ENCODE results near the gene KHDRBS2.

Gene KHDRBS2

GRCh38 chr6:62285612-62286469 is at the start of gene KHDRBS2:
TSS of gene KHDRBS2 (minus strand) at chr6:62286225.
- no peaks in the 10 kb centered on the region for H3K27me3 ChIP-seq (ENCODE audit: control insufficient read depth, insufficient read depth, low read length)
- H3K9me3 ChIP-seq (ENCODE audit: control insufficient read depth, low read depth, low read length): no peaks in the 10 kb centered on the region
- H3K36me3 ChIP-seq (ENCODE audit: control insufficient read depth, low read depth, low read length): no peaks in the 10 kb centered on the region
- peaks cover 5% of the 10 kb centered on the region for H3K4me1 ChIP-seq (ENCODE audit: control insufficient read depth, low read depth, low read length)
- peak within 1 kb of the TSS; percentile 80 for H3K4me3 ChIP-seq (ENCODE audit: low read length)
- peak within 1 kb of the TSS; percentile 68 for H3K9ac ChIP-seq (ENCODE audit: low read length)
- H3K27ac ChIP-seq (ENCODE audit: low read length): no peak within 1 kb of the TSS

GRCh38 chr6:62328607-62329006 is 42.6 kb upstream of the KHDRBS2 start:
- H3K4me1 ChIP-seq (ENCODE audit: control insufficient read depth, low read depth, low read length): peaks cover 5% of the 10 kb centered on the region
- no peak overlapping the region for H3K27ac ChIP-seq (ENCODE audit: low read length)
- no peaks in the 10 kb centered on the region for H3K36me3 ChIP-seq (ENCODE audit: control insufficient read depth, low read depth, low read length)
- H3K27me3 ChIP-seq (ENCODE audit: control insufficient read depth, insufficient read depth, low read length): no peaks in the 10 kb centered on the region
- no peaks in the 10 kb centered on the region for H3K9me3 ChIP-seq (ENCODE audit: control insufficient read depth, low read depth, low read length)
- H3K4me3 ChIP-seq (ENCODE audit: low read length): no peak overlapping the region
- H3K9ac ChIP-seq (ENCODE audit: low read length): no peak overlapping the region

GRCh38 chr6:62324834-62325233 is 38.8 kb upstream of the KHDRBS2 start:
- H3K9ac ChIP-seq (ENCODE audit: low read length): no peak overlapping the region
- peaks cover 5% of the 10 kb centered on the region for H3K4me1 ChIP-seq (ENCODE audit: control insufficient read depth, low read depth, low read length)
- H3K36me3 ChIP-seq (ENCODE audit: control insufficient read depth, low read depth, low read length): no peaks in the 10 kb centered on the region
- no peak overlapping the region for H3K27ac ChIP-seq (ENCODE audit: low read length)
- H3K27me3 ChIP-seq (ENCODE audit: control insufficient read depth, insufficient read depth, low read length): no peaks in the 10 kb centered on the region
- H3K4me3 ChIP-seq (ENCODE audit: low read length): no peak overlapping the region
- no peaks in the 10 kb centered on the region for H3K9me3 ChIP-seq (ENCODE audit: control insufficient read depth, low read depth, low read length)

GRCh38 chr6:62323818-62324431 is 37.9 kb upstream of the KHDRBS2 start:
- no peaks in the 10 kb centered on the region for H3K27me3 ChIP-seq (ENCODE audit: control insufficient read depth, insufficient read depth, low read length)
- H3K4me3 ChIP-seq (ENCODE audit: low read length): no peak overlapping the region
- peaks cover 4% of the 10 kb centered on the region for H3K4me1 ChIP-seq (ENCODE audit: control insufficient read depth, low read depth, low read length)
- H3K36me3 ChIP-seq (ENCODE audit: control insufficient read depth, low read depth, low read length): no peaks in the 10 kb centered on the region
- no peaks in the 10 kb centered on the region for H3K9me3 ChIP-seq (ENCODE audit: control insufficient read depth, low read depth, low read length)
- H3K9ac ChIP-seq (ENCODE audit: low read length): no peak overlapping the region
- H3K27ac ChIP-seq (ENCODE audit: low read length): no peak overlapping the region

GRCh38 chr6:62298745-62299392 is 12.8 kb upstream of the KHDRBS2 start:
- H3K27ac ChIP-seq (ENCODE audit: low read length): no peak overlapping the region
- no peak overlapping the region for H3K4me3 ChIP-seq (ENCODE audit: low read length)
- H3K36me3 ChIP-seq (ENCODE audit: control insufficient read depth, low read depth, low read length): no peaks in the 10 kb centered on the region
- H3K9ac ChIP-seq (ENCODE audit: low read length): no peak overlapping the region
- H3K27me3 ChIP-seq (ENCODE audit: control insufficient read depth, insufficient read depth, low read length): no peaks in the 10 kb centered on the region
- H3K9me3 ChIP-seq (ENCODE audit: control insufficient read depth, low read depth, low read length): no peaks in the 10 kb centered on the region
- H3K4me1 ChIP-seq (ENCODE audit: control insufficient read depth, low read depth, low read length): no peaks in the 10 kb centered on the region

- H3K9ac ChIP-seq (ENCODE audit: low read length): no peak overlapping the region
- no peaks in the 10 kb centered on the region for H3K9me3 ChIP-seq (ENCODE audit: control insufficient read depth, low read depth, low read length)
- H3K27ac ChIP-seq (ENCODE audit: low read length): no peak overlapping the region
- H3K4me1 ChIP-seq (ENCODE audit: control insufficient read depth, low read depth, low read length): no peaks in the 10 kb centered on the region
- H3K27me3 ChIP-seq (ENCODE audit: control insufficient read depth, insufficient read depth, low read length): no peaks in the 10 kb centered on the region
- H3K4me3 ChIP-seq (ENCODE audit: low read length): no peak overlapping the region
- H3K36me3 ChIP-seq (ENCODE audit: control insufficient read depth, low read depth, low read length): no peaks in the 10 kb centered on the region
Observed at GRCh38 chr6:62296541-62296940, 10.5 kb upstream of the KHDRBS2 start.

- no peaks in the 10 kb centered on the region for H3K27me3 ChIP-seq (ENCODE audit: control insufficient read depth, insufficient read depth, low read length)
- no peaks in the 10 kb centered on the region for H3K4me1 ChIP-seq (ENCODE audit: control insufficient read depth, low read depth, low read length)
- no peak overlapping the region for H3K4me3 ChIP-seq (ENCODE audit: low read length)
- no peak overlapping the region for H3K27ac ChIP-seq (ENCODE audit: low read length)
- no peak overlapping the region for H3K9ac ChIP-seq (ENCODE audit: low read length)
- no peaks in the 10 kb centered on the region for H3K36me3 ChIP-seq (ENCODE audit: control insufficient read depth, low read depth, low read length)
- H3K9me3 ChIP-seq (ENCODE audit: control insufficient read depth, low read depth, low read length): no peaks in the 10 kb centered on the region
Observed at GRCh38 chr6:62288974-62289373, 2.9 kb upstream of the KHDRBS2 start.

- Histone ChIP-seq H3K9ac (ENCODE audit: low read length) (no peak overlapping the region), H3K4me1 (ENCODE audit: control insufficient read depth, low read depth, low read length) (peaks cover 2% of the 10 kb centered on the region), H3K9me3 (ENCODE audit: control insufficient read depth, low read depth, low read length) (no peaks in the 10 kb centered on the region), H3K4me3 (ENCODE audit: low read length) (no peak overlapping the region), H3K27ac (ENCODE audit: low read length) (no peak overlapping the region), H3K36me3 (ENCODE audit: control insufficient read depth, low read depth, low read length) (no peaks in the 10 kb centered on the region), H3K27me3 (ENCODE audit: control insufficient read depth, insufficient read depth, low read length) (no peaks in the 10 kb centered on the region)
Observed at GRCh38 chr6:62288562-62288961, 2.5 kb upstream of the KHDRBS2 start.

GRCh38 chr6:62286470-62286843 is 432 bp upstream of the KHDRBS2 start:
- H3K27me3 ChIP-seq (ENCODE audit: control insufficient read depth, insufficient read depth, low read length): no peaks in the 10 kb centered on the region
- no peaks in the 10 kb centered on the region for H3K9me3 ChIP-seq (ENCODE audit: control insufficient read depth, low read depth, low read length)
- H3K9ac ChIP-seq (ENCODE audit: low read length): no peak overlapping the region
- no peaks in the 10 kb centered on the region for H3K36me3 ChIP-seq (ENCODE audit: control insufficient read depth, low read depth, low read length)
- H3K4me1 ChIP-seq (ENCODE audit: control insufficient read depth, low read depth, low read length): peaks cover 5% of the 10 kb centered on the region
- peak overlapping the region; percentile 80 for H3K4me3 ChIP-seq (ENCODE audit: low read length)
- no peak overlapping the region for H3K27ac ChIP-seq (ENCODE audit: low read length)

GRCh38 chr6:62284725-62285124 is 1.3 kb downstream of the KHDRBS2 start:
- peaks cover 10% of the 10 kb centered on the region for H3K4me1 ChIP-seq (ENCODE audit: control insufficient read depth, low read depth, low read length)
- no peaks in the 10 kb centered on the region for H3K9me3 ChIP-seq (ENCODE audit: control insufficient read depth, low read depth, low read length)
- H3K4me3 ChIP-seq (ENCODE audit: low read length): peak overlapping the region; percentile 80
- no peak overlapping the region for H3K27ac ChIP-seq (ENCODE audit: low read length)
- no peaks in the 10 kb centered on the region for H3K27me3 ChIP-seq (ENCODE audit: control insufficient read depth, insufficient read depth, low read length)
- H3K36me3 ChIP-seq (ENCODE audit: control insufficient read depth, low read depth, low read length): no peaks in the 10 kb centered on the region
- peak overlapping the region; percentile 68 for H3K9ac ChIP-seq (ENCODE audit: low read length)

GRCh38 chr6:62283796-62284411 is 2.1 kb downstream of the KHDRBS2 start:
- Histone ChIP-seq H3K36me3 (ENCODE audit: control insufficient read depth, low read depth, low read length) (no peaks in the 10 kb centered on the region), H3K4me1 (ENCODE audit: control insufficient read depth, low read depth, low read length) (peaks cover 11% of the 10 kb centered on the region), H3K9me3 (ENCODE audit: control insufficient read depth, low read depth, low read length) (no peaks in the 10 kb centered on the region), H3K27ac (ENCODE audit: low read length) (no peak overlapping the region), H3K4me3 (ENCODE audit: low read length) (peak overlapping the region; percentile 80), H3K9ac (ENCODE audit: low read length) (no peak overlapping the region), H3K27me3 (ENCODE audit: control insufficient read depth, insufficient read depth, low read length) (no peaks in the 10 kb centered on the region)

All from iPS-18a (cell line).